B cell (primary cell): ENCODE measurements around the gene KIAA0319L. TPM values are rescaled to one million over a fixed set of nuclear protein-coding genes. Genes with fewer than 3 reads are reported as not detected.

Experiments
- ATAC-seq: fragments of 200-7000 bp; cut with Tn5 transposase; one replicate; pipeline ENCODE4 v1.10.0; 2021; ENCODE audit warnings: low read depth, mild to moderate bottlenecking, moderate number of reproducible peaks, moderate library complexity
- CTCF ChIA-PET: fragments of 350-600 bp; sonication (Branson Sonifier 250); formaldehyde crosslinking; loops from one replicate; lab custom pipeline; 2021; ENCODE audit warnings: antibody characterized with exemption, inconsistent platforms; lab: Charles Lee
- POLR2A ChIA-PET: fragments of 350-600 bp; sonication (Branson Sonifier 250); formaldehyde crosslinking; loops from one replicate; lab custom pipeline; 2021; ENCODE audit warnings: antibody characterized with exemption; lab: Charles Lee
- DNase-seq: peaks from one replicate; pipeline ENCODE4 v3.0.0; 2013
- H2AFZ ChIP-seq: 2 replicates; pipeline ENCODE4 v1.6.1; 2012; ENCODE audit warnings: mild to moderate bottlenecking, low read depth, low read length; ENCODE audit not compliant: insufficient read depth, poor library complexity, severe bottlenecking
- H3K27ac ChIP-seq, 2 donors: 1 replicate in 1 of 2; 2 replicates in 1 of 2; pipeline ENCODE4 v1.5.1; 2012 to 2013; ENCODE audit warnings: low read length in 2 of 2, mild to moderate bottlenecking in 2 of 2, moderate library complexity in 1 of 2
- H3K27me3 ChIP-seq, 4 experiments: fragments of 200-600 bp in 1 of 4; sonication (generic) in 1 of 4; replicated peaks in 1 of 4; 1 replicate in 2 of 4; 2 replicates in 2 of 4; pipeline versions ENCODE4 v1.6.1 to v1.7.0; 2013 to 2016; ENCODE audit warnings: low read length in 3 of 4, mild to moderate bottlenecking in 2 of 4, mixed read lengths in 1 of 4, moderate library complexity in 1 of 4; ENCODE audit not compliant: insufficient read depth in 4 of 4, control insufficient read depth in 3 of 4; ENCODE audit errors: control extremely low read depth in 1 of 4
- H3K36me3 ChIP-seq, 2 experiments: replicated peaks in 1 of 2; 1 replicate in 1 of 2; 2 replicates in 1 of 2; pipeline versions ENCODE4 v1.6.1 to v1.7.1; 2013; ENCODE audit warnings: low read length in 1 of 2; ENCODE audit not compliant: insufficient read depth in 2 of 2, control insufficient read depth in 1 of 2; ENCODE audit errors: control extremely low read depth in 1 of 2, extremely low read depth in 1 of 2
- H3K4me1 ChIP-seq, 2 donors: fragments of 200-600 bp in 1 of 2; sonication (generic) in 1 of 2; 1 replicate in 1 of 2; 2 replicates in 1 of 2; pipeline versions ENCODE4 v1.5.1 to v1.6.1; 2013 to 2017; ENCODE audit warnings: low read length in 2 of 2; ENCODE audit not compliant: control insufficient read depth in 2 of 2, insufficient read depth in 2 of 2
- H3K4me2 ChIP-seq: replicated peaks from 2 replicates; pipeline ENCODE3; 2012; ENCODE audit warnings: mild to moderate bottlenecking, low read depth, low read length; ENCODE audit not compliant: poor library complexity, severe bottlenecking
- H3K4me3 ChIP-seq, 5 experiments: fragments of 200-600 bp in 1 of 5; sonication (generic) in 1 of 5; 1 replicate in 3 of 5; 2 replicates in 2 of 5; pipeline versions ENCODE4 v1.5.1 to v1.7.0; 2011 to 2016; ENCODE audit warnings: low read length in 4 of 5, mild to moderate bottlenecking in 4 of 5, low read depth in 2 of 5, control low read depth in 1 of 5, moderate library complexity in 1 of 5; ENCODE audit not compliant: insufficient read depth in 1 of 5; ENCODE audit errors: control extremely low read depth in 1 of 5, extremely low read depth in 1 of 5
- H3K79me2 ChIP-seq: fragments of 200-600 bp; sonication (generic); one replicate; pipeline ENCODE4 v1.6.0; 2016; ENCODE audit warnings: low read length; ENCODE audit not compliant: control insufficient read depth, insufficient read depth
- H3K9ac ChIP-seq: fragments of 200-600 bp; sonication (generic); 2 replicates; pipeline ENCODE4 v1.6.1; 2017; ENCODE audit warnings: mild to moderate bottlenecking, low read length, moderate library complexity
- H3K9me3 ChIP-seq, 3 donors: one replicate each; pipeline versions ENCODE4 v1.6.1 to v1.7.1; 2013; ENCODE audit warnings: low read length in 2 of 3; ENCODE audit not compliant: control insufficient read depth in 2 of 3, insufficient read depth in 1 of 3; ENCODE audit errors: control extremely low read depth in 1 of 3
- H4K20me1 ChIP-seq: 2 replicates; pipeline ENCODE4 v1.6.0; 2012; ENCODE audit warnings: mild to moderate bottlenecking, low read length; ENCODE audit not compliant: insufficient read depth, control insufficient read depth, poor library complexity, severe bottlenecking
- H3K27ac Mint-ChIP-seq: one replicate; pipeline ENCODE4 v1.8.0; 2021; ENCODE audit warnings: mixed read lengths
- H3K27me3 Mint-ChIP-seq: one replicate; pipeline ENCODE4 v1.8.0; 2021; ENCODE audit warnings: mixed read lengths
- H3K4me1 Mint-ChIP-seq: one replicate; pipeline ENCODE4 v1.8.0; 2021; ENCODE audit warnings: mixed read lengths
- H3K4me3 Mint-ChIP-seq: one replicate; pipeline ENCODE4 v1.8.0; 2021; ENCODE audit warnings: mixed read lengths
- H3K9me3 Mint-ChIP-seq: one replicate; pipeline ENCODE4 v1.8.0; 2022; ENCODE audit warnings: mixed read lengths; ENCODE audit not compliant: insufficient read depth
- EZH2 ChIP-seq: IDR thresholded peaks from 2 replicates; pipeline ENCODE4 v1.6.1; 2012; ENCODE audit warnings: borderline replicate concordance, low read depth, mild to moderate bottlenecking, moderate library complexity, low read length; ENCODE audit not compliant: insufficient read depth, poor library complexity, severe bottlenecking
- WGBS: methylation state at CpG from one replicate; pipeline ENCODE4 v1.1.5; 2013; ENCODE audit warnings: missing lambda C conversion rate; ENCODE audit not compliant: insufficient coverage; 5-methylcytosine and 5-hydroxymethylcytosine counted together
- intact Hi-C: fragments of 100-400 bp; cut with micrococcal nuclease; formaldehyde crosslinking; loops from one replicate; pipeline ENCODE4 v1.10.0; 2022
- polyA plus RNA-seq: library from polyadenylated mRNA; depleted of rRNA; stranded (reverse); fragments of >200 nt; gene quantifications from 2 replicates; pipeline ENCODE4 v1.2.3, GENCODE V29; 2012
- total RNA-seq, 2 donors: library from RNA; stranded (reverse); fragments of 120-200 nt in 1 of 2; gene quantifications; 1 replicate in 1 of 2; 2 replicates in 1 of 2; pipeline versions ENCODE4 v1.2.3 to v1.2.4, GENCODE V29; 2013 to 2022
- TF ChIP-seq, protein P1 (sequence below): fragments of 200-600 bp; IDR thresholded peaks from one replicate; pipeline ENCODE4 v1.8.0; 2022; ENCODE audit warnings: antibody characterized with exemption, mild to moderate bottlenecking

KIAA0319L gene
- total and polyA plus RNA-seq, 2 donors (not counting 1 experiment from before 2014, with no cell fraction given), result 35.9 to 78.1 TPM

DNA sequence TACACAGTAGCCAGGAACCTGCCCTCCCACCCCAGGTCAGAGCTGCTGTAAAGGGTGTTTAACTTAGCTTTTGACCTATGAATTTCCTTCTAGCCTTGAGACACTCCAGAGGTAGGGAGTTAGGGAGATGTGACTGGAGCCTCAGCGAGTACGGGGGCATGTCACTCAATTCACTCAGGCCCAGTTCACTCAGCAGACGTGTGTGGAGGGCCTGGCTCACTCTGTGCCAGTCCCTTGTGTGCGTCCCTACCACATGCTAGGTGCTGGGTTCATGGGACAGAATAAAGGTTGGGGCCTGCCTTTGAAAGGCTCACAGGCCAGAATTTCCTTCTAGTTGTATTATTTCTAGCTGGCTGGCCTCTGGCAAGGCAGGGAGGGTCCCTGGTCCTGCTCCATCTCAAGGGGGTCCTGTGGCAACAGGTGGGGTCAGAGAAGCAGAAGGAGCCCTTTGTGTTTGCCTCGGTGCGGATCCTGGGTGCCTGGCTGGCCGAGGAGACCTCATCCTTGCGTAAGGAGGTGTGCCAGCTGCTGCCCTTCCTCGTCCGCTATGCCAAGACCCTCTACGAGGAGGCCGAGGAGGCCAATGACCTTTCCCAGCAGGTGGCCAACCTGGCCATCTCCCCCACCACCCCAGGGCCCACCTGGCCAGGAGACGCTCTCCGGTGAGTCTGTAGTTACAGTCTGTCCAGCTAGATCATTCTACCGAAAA lies 4.9 kb upstream of the KIAA0319L start:
- Histone ChIP-seq H2AFZ (no peak overlapping the region), H3K79me2 (peaks cover under 1% of the 10 kb centered on the region), H3K4me2 (no peak overlapping the region), H3K4me1 (peaks cover 4 to 10% of the 10 kb centered on the region in 2 donors), H3K9ac (no peak overlapping the region), H3K4me3 (no peak overlapping the region), H4K20me1 (peaks cover 7% of the 10 kb centered on the region), H3K27me3 (no peaks in the 10 kb centered on the region), H3K27ac (no peak overlapping the region), H3K9me3 (no peaks in the 10 kb centered on the region), H3K36me3 (peaks cover 0 to 5% of the 10 kb centered on the region in 2 experiments)
- ChIA-PET CTCF (interaction anchor here (0.6 to 3.9 kb wide), 6 partner anchors 10 to 167 kb away, joined by 3 to 30 read pairs (median 4); no protein-coding TSS in a partner anchor), POLR2A (interaction anchor here (0.6 kb wide), 1 partner anchor 106 kb away, joined by 3 read pairs; no protein-coding TSS in a partner anchor)
- H3K27me3 Mint-ChIP-seq, result no peaks in the 10 kb centered on the region
- H3K9me3 Mint-ChIP-seq, result no peaks in the 10 kb centered on the region
- intact Hi-C loops, result no loop called here
- H3K4me3 Mint-ChIP-seq, result no peak overlapping the region
- ATAC-seq (no peak), DNase-seq (no peak)
- H3K27ac Mint-ChIP-seq, result no peak overlapping the region
- H3K4me1 Mint-ChIP-seq, result peaks cover 26% of the 10 kb centered on the region
- WGBS, result 96% methylated on average over 14 of the region's 15 CpGs
- TF ChIP-seq EZH2, result no peak
- TF ChIP-seq, protein P1, sequence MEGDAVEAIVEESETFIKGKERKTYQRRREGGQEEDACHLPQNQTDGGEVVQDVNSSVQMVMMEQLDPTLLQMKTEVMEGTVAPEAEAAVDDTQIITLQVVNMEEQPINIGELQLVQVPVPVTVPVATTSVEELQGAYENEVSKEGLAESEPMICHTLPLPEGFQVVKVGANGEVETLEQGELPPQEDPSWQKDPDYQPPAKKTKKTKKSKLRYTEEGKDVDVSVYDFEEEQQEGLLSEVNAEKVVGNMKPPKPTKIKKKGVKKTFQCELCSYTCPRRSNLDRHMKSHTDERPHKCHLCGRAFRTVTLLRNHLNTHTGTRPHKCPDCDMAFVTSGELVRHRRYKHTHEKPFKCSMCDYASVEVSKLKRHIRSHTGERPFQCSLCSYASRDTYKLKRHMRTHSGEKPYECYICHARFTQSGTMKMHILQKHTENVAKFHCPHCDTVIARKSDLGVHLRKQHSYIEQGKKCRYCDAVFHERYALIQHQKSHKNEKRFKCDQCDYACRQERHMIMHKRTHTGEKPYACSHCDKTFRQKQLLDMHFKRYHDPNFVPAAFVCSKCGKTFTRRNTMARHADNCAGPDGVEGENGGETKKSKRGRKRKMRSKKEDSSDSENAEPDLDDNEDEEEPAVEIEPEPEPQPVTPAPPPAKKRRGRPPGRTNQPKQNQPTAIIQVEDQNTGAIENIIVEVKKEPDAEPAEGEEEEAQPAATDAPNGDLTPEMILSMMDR, result no peak

DNA sequence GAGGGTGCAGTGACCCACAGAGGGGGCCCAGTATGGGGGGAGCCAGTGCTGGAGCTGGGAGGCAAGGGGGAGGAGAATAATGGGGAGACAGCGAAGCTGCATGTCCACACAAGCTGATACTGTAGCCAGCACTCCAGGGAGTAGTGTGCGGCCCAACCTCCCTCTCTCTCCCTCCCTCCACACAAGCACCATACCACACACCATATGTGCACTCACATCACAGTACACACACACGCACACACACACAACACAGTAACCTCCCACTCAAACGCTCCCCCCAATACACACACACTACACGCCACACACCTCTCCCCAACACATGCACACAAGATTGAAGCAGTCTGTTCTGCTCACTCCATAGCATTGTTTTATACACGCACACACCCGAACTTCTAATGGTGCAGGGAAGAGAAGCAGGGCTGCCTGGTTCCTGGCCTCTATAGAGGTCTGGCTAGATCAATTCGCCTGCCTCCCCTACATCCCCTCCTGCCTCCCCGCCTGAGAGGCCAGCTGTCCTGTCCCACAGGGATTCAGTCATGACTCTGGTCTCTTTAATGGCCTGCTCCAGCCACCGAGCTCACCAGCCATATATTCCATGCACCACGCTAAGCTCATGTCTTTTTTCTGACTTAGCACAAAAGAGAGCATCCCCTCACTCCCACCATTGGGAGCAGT lies 4.2 kb upstream of the KIAA0319L start:
- Histone ChIP-seq H3K9ac (no peak overlapping the region), H3K27me3 (no peaks in the 10 kb centered on the region), H2AFZ (no peak overlapping the region), H3K4me2 (no peak overlapping the region), H3K4me3 (no peak overlapping the region), H4K20me1 (peaks cover 7% of the 10 kb centered on the region), H3K36me3 (no peaks in the 10 kb centered on the region), H3K9me3 (no peaks in the 10 kb centered on the region), H3K27ac (no peak overlapping the region), H3K79me2 (peaks cover 7% of the 10 kb centered on the region), H3K4me1 (peaks cover 7 to 14% of the 10 kb centered on the region in 2 donors)
- no peak for DNase-seq
- no peak overlapping the region for H3K4me3 Mint-ChIP-seq
- ChIA-PET POLR2A (no interaction called here), CTCF (interaction anchor here (0.7 to 3.9 kb wide), 5 partner anchors 10 to 165 kb away, joined by 3 to 30 read pairs (median 5); no protein-coding TSS in a partner anchor)
- no peak for ATAC-seq
- intact Hi-C loops, result no loop called here
- no peak overlapping the region for H3K27ac Mint-ChIP-seq
- no peaks in the 10 kb centered on the region for H3K27me3 Mint-ChIP-seq
- H3K9me3 Mint-ChIP-seq, result no peaks in the 10 kb centered on the region
- H3K4me1 Mint-ChIP-seq, result peaks cover 29% of the 10 kb centered on the region
- no peak for TF ChIP-seq EZH2
- TF ChIP-seq, protein P1, result no peak
- 92% methylated on average over 10 of the region's 11 CpGs for WGBS
